GM19463 (cell line): ENCODE data around the gene NDUFAF2.
"Not testable (repeated sequence)": the region's sequence is repeated elsewhere in the genome, so short reads cannot be mapped to it uniquely, and the experiment has no call there.

ENCODE experiments used
- ATAC-seq: cut with Tn5 transposase; IDR thresholded peaks from one replicate; pipeline ENCODE4 v1.9.1; 2021; ENCODE audit warnings: mild to moderate bottlenecking, moderate library complexity; ENCODE audit not compliant: unreplicated experiment

NDUFAF2 gene

DNA sequence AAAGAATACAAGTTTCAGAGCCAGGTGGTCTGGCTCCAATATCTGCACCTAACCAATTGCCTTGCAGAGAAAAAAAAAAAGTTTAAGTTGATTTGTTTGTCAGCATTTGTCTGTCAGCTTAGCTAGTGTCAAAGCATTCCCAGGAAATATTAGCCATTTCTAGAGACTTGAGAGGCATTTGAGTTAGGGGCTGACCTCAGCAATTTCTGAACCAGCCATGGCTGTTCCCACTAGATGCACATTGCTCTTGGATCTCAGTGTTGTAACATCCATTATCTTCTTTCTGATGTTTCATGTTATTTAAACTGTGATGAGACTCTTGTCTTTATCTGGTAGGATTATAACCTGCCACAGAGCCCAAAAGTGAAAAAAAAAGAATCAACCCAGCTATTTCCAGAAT, 102.3 kb downstream of the NDUFAF2 start:
- ATAC-seq: no peak

DNA sequence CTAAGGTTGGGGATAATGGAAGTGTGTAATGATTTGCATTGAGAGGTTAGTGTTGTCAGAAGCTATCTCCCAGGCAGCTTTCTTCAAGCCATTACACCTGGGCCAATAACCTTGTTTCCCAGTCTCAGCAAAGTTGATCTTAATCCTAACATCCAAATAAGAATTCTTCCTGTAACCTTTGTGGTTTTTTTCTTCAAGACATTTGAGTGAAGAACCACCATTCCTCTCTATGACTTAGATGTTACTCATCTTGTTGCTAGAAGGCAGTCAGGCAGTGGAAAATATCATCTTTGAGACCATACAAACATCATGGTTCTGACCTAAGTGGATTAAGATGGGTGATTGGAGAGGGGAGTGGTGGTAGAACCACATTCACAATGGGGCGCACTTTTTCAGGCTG, 103.5 kb downstream of the NDUFAF2 start:
- ATAC-seq: no peak

GRCh38 chr5:61050292-61050691, 105.3 kb downstream of the NDUFAF2 start:
- no peak for ATAC-seq

DNA sequence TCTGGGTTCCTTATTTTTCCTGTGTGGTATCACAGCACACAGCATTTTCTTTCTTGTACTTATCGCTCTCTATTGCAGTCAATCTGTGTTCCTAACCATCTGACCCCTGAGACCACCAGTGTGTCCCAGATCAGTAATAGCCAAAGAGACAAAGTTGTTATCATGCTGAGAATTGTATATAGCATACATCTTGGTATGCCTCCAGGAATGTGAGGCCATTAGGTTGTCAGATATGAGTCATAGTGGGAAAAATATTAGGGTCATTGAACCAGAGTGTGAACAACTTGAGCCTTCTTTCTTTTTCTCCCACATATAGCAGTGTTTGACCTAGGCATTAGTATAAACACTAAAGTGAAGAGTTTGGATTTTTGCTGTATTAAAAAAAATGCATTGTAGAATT, 106.3 kb downstream of the NDUFAF2 start:
- ATAC-seq: peak; percentile 54

- no peak for ATAC-seq
Observed at GRCh38 chr5:61052882-61053281, 107.9 kb downstream of the NDUFAF2 start.

GRCh38 chr5:61053937-61054336, 108.9 kb downstream of the NDUFAF2 start:
- no peak for ATAC-seq

GRCh38 chr5:61055434-61056006, 110.5 kb downstream of the NDUFAF2 start:
- no peak for ATAC-seq

GRCh38 chr5:61059499-61059898, 114.5 kb downstream of the NDUFAF2 start:
- no peak for ATAC-seq

- ATAC-seq: no peak
Observed at GRCh38 chr5:61069150-61069549, 124.1 kb downstream of the NDUFAF2 start.

DNA sequence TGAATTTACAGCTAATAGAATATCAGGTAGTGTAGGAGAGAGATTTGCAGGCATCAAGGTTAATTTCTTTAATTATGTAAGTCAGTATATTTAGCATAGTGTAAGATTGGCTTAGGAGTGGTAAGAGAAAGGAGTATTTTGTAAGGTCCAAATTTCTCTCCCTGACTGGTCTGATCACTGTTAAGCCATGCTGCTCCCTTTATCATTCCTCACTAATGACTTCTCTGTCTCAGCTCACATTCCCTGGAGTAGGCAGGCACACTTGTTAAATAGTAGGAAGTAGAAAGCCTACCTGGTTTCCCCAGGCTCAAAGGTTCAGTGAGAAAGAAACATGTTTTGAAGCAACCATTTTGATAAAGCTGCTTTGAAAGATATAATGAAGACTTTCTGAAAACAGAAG, 126.5 kb downstream of the NDUFAF2 start:
- ATAC-seq: no peak

- ATAC-seq: no peak
Observed at GRCh38 chr5:61076626-61077025, 131.6 kb downstream of the NDUFAF2 start.

DNA sequence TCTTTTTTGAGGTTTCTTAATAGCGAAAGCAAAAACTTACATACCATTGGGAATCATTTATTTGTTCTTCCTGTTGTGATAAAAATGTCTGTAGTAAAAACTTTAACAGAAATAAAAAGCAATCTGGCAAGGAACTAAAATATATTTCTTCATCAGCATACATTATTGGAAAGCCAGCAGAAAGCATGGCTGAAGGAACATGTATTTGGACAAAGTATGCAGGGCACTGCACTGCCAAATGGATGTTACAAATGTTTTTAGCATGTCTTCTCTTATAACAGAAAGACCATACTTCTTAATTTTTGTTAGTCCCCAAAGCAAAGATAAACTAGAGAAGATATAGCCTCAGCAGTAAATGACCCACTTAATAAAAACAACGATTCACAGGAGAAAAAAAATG, 136.7 kb downstream of the NDUFAF2 start:
- no peak for ATAC-seq

DNA sequence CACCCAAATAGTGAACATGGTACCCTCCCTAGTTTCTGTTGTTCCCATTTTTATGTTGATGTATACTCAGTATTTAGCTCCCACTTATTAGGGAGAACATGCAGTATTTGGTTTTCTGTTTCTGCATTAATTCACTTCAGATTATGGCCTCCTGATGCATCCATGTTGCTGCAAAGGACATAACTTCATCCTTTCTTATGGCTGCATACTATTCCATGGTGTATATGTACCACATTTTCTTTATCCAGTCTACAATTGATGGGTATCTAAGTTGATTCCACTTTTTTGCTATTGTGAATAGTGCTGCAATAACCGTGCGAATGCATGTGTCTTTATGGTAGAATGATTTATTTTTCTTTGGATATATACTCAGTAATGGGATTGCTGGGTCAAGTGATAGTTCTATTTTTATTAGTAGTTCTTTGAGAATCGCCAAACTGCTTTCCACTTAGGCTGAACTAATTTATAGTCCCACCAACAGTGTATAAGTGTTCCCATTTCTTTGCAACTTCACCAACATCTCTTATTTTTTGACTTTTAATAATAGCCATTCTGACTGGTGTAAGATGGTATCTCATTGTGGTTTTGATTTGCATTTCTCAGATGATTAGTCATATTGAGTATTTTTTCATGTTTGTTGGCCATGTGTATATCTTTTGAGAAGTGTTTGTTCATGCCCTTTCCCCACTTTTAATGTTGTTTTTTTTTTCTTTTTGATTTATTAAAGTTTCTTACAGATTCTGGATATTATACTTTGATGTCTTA, 137.7 kb downstream of the NDUFAF2 start:
- no peak for ATAC-seq

- ATAC-seq: no peak
Observed at GRCh38 chr5:61084658-61085057, 139.7 kb downstream of the NDUFAF2 start.

DNA sequence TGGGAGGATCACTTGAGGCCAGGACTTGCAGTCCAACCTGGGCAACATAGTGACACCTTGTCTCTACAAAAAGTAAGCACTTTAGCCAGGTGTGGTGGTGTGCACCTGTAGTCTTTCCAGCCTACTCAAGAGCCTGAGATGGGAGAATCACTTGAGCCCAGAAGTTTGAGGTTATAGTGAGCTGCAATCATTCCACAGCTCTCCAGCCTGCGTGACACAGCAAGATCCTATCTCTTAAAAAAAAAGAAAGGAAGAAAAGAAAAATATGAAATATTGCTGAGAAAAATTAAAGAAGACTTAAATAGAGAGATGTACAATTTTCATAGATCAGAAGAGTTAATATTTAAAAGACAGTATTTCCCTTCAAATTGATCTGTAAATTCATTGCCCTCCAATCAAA, 140.9 kb downstream of the NDUFAF2 start:
- ATAC-seq: no peak

DNA sequence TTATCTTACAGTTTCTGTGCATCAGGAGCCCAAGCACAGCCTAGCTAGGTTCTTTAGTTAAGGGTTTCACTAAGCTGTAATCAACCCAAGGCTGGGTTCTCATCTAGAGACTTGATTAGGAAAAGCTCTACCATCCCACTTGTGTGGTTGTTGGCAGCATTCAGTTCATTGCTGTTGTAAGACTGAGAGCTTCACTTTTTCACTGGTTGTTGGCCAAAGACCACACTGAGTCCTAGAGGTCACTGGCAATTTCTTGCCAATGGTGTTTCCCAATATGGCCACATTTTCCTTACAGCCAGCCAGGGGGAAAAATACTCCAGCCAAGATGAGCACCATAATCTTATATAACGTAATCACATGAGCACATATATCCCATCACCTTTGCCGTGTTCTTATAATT, 142.9 kb downstream of the NDUFAF2 start:
- no peak for ATAC-seq

DNA sequence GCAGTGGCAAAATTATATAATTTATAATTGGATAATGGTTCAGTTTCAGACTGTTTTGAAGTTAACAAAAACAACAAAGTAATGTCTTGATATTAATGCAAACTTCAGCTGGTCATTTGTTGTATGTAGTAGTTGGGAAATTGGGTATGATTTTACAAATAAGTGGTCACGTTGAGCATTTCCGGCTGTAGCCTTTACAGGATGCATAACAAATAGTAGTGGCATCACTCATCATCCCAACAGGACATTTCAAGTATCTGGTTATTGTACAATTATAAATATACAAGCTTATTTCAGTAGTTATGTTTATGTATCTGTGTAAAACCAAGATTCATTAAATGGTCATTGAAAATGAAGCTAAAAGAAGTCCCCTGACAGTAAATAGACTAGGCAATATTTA, 144.3 kb downstream of the NDUFAF2 start:
- ATAC-seq: no peak

DNA sequence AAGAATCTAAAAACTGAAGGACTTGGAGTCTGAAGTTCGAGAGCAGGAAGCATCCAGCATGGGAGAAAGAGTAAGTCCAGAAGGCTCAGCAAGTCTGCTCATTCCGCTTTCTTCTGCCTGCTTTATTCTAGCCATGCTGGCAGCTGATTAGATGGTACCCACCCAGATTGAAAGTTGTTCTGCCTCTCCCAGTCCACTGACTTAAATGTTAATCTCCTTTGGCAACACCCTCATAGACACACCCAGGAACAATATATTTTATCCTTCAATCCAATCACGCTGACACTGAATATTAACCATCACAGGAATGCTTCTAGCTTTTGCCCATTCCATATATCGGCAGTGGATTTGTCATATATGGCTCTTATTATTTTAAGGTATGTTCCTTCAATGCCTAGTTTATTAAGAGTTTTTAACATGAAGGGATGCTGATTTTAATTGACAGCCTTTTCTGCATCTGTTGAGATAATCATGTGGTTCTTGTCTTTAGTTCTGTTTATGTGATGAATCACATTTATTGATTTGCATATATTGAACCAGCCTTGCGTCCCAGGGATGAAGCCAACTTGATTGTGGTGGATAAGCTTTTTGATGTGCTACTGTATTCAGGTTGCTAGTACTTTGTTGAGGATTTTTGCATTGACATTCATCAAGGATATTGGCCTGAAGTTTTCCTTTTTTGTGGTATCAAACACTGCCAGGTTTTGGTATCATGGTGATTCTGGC, 148.2 kb downstream of the NDUFAF2 start:
- not testable (repeated sequence) for ATAC-seq

DNA sequence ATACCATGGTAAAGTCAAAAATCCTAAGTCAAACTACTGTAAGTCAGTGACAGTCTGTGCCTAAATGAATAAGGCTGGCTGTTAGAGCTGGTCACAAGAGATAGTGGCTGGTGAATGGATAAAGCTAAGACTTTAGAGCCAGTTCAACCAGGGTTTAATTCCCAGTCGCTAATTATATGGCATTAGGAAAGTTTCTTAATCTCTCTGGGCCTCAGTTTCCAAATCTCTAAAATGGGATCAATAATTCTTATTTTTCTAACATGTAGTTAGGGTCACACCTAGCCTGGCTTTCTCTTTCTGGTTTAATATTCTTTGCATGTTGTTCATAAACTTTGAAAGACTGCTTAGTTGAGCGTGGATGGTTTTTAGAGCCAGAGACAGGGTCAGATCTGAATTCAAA, 152.5 kb downstream of the NDUFAF2 start:
- no peak for ATAC-seq

- no peak for ATAC-seq
Observed at GRCh38 chr5:61098251-61098995, 153.4 kb downstream of the NDUFAF2 start.

DNA sequence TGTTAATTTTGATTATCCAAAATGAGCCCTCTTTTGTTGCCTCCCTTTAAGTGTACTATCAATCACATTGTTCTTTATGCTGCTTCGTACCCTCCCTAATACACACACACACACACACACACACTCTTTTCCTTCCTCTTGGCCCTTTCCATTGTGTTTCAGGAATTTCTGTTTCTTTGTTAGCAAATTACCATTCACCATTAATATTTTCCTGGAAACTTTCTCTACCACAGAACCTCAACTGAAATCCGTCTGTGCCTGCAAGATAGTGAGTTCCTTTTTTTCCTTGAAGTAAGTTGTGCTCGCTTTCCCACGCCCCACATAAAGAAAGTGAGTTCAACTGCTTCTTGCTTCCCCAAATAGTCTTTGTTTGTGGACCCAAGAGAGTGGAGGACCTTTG, 155.4 kb downstream of the NDUFAF2 start:
- no peak for ATAC-seq
